ENCODE results near the gene GLIPR1. TPM values are rescaled to one million over a fixed set of nuclear protein-coding genes. Genes with fewer than 3 reads are reported as not detected.
"Not testable (repeated sequence)": the region's sequence is repeated elsewhere in the genome, so short reads cannot be mapped to it uniquely, and the experiment has no call there.

Gene GLIPR1
- total RNA-seq, 2 experiments from 2014 or later = 35.2 to 43.6 TPM

DNA sequence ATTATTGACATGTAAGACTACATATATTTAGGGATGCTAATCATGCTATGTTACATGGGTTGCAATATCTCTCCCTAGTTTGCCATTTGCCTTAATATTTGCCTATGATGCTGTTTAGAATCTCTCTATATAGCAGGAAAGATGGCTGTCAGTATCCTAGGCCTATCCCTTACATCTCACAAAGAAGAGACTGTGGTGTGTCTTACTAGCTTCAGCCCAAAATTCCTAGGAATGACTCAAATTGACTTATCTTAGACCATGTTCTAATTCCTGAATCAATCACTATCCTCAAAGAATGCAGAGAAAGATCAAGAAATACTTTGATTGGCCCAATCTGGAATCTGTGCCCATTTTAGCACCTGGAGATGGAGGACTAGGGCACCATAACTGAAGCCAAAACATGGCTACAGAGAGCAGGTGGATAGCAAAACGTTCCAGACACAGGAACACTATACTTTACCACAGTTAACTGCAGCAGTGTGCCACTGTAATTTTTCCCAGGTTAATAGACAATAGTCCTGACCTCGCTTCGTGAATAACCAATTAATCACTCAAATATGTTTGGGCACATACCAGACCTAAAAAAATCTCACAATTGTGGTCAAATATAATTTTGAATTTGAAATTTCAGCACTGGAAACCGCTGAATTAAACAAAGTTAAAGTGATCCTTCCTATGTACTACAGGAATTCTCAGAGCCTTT lies 32.7 kb upstream of the GLIPR1 start:
- CTCF ChIA-PET = no interaction called here
- H3K36me3 Mint-ChIP-seq (ENCODE audit: low read depth) = no peaks in the 10 kb centered on the region

DNA sequence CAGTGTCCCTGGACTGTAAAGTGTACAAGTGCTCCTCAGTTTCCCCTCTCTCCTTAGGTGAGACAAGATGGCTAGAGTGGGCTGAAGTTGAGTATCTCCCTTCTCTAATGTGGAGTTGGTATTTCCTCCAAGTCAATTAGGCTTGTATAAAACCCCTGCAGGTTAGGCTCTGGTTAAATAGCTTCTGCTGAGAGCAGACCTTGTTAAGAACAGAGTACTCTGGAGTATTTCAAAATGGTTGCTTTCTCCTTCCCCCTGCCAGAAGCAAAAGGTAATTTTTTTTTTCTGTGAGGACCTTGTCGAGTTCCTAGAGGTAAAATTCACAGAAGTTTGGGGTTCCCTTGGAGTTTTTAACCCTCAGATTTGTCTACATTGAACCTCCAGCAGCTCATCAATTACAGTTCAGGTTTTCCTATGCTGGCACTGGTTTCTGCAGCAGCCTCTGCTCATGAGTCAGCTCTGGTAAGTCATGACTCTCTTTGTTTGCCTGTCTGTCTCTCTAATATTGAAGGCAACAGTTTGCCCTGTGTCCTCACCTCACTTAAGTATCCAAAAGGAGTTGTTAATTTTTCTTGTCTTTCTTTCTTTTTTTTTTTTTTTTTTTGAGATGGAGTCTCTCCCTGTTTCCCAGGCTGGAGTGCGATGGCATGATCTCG lies 27.8 kb upstream of the GLIPR1 start:
- no peak for DNase-seq
- H3K27me3 Mint-ChIP-seq = peaks cover 8% of the 10 kb centered on the region
- H3K27ac Mint-ChIP-seq = no peak overlapping the region
- ChIA-PET POLR2A (no interaction called here), CTCF (interaction anchor here (0.6 to 2.1 kb wide), 3 partner anchors 10 to 272 kb away, joined by 3 to 5 read pairs (median 3); no protein-coding TSS in a partner anchor)
- H3K4me1 Mint-ChIP-seq = peaks cover 20% of the 10 kb centered on the region
- H3K36me3 Mint-ChIP-seq (ENCODE audit: low read depth) = peaks cover 5% of the 10 kb centered on the region
- H3K4me3 Mint-ChIP-seq = no peak overlapping the region
- peaks cover 2% of the 10 kb centered on the region for H3K9me3 Mint-ChIP-seq

More for the DNA sequence above, 32.7 kb upstream of the GLIPR1 start:
- DNase-seq = no peak
- Mint-ChIP-seq H3K27ac (no peak overlapping the region), H3K27me3 (peaks cover 10% of the 10 kb centered on the region), H3K4me1 (no peaks in the 10 kb centered on the region), H3K4me3 (no peak overlapping the region), H3K9me3 (no peaks in the 10 kb centered on the region)
- POLR2A ChIA-PET = no interaction called here

DNA sequence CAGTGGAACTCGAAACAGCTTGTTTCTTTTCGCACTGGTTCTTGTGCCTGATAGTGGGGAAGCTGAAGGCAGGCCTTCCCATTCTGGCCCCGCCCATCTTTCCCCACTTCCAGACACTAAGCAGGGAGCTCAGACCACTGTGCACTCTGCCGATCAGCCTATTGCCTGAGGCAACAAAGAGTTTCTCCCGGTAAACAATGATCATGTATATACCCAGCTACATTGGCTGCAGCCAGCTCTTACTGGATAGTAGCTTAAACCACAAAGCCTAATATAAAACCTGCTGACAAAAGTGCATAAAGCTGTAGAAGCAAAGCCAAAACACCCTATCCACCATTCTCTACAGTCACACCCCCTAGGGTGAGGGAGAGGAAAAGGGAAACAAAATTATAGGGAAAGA lies 24.7 kb upstream of the GLIPR1 start:
- Mint-ChIP-seq H3K36me3 (ENCODE audit: low read depth) (peaks cover 16% of the 10 kb centered on the region), H3K27ac (no peak overlapping the region), H3K27me3 (peaks cover 6% of the 10 kb centered on the region), H3K9me3 (peaks cover 8% of the 10 kb centered on the region), H3K4me1 (peaks cover 43% of the 10 kb centered on the region), H3K4me3 (no peak overlapping the region)
- ChIA-PET CTCF (interaction anchor here (1.0 to 1.1 kb wide), 2 partner anchors 25 to 29 kb away, joined by 3 to 4 read pairs; partner anchors contain the start of gene GLIPR1), POLR2A (no interaction called here)
- DNase-seq = no peak

DNA sequence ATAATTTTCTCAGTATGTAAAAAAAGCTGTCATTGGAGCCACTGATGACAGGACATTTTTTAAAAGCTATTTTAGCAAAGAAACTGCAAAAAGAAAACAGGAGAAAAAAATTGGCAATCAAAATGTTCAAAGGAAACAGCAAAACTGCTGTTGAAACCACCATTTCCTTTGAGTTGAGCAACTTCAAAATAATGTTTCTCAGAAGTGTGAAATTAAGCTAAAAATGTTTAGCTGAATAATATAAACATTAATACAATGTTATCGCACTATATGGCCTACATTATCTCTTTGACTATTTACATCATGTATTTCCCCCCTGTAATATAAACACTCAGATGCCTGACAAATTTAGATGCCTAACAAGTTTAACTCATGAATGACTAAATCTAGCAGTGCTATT lies 23.4 kb upstream of the GLIPR1 start:
- CTCF ChIA-PET = no interaction called here
- no peak overlapping the region for H3K27ac Mint-ChIP-seq
- H3K36me3 Mint-ChIP-seq (ENCODE audit: low read depth) = peaks cover 16% of the 10 kb centered on the region
- peak overlapping the region; percentile 1 for H3K4me3 Mint-ChIP-seq
- H3K4me1 Mint-ChIP-seq = peaks cover 43% of the 10 kb centered on the region
- no peak for DNase-seq
- peaks cover 6% of the 10 kb centered on the region for H3K27me3 Mint-ChIP-seq
- peaks cover 8% of the 10 kb centered on the region for H3K9me3 Mint-ChIP-seq
- POLR2A ChIA-PET = no interaction called here

GRCh38 chr12:75457866-75458265 lies 22.7 kb upstream of the GLIPR1 start:
- H3K27ac Mint-ChIP-seq, H3K4me3 Mint-ChIP-seq, POLR2A ChIA-PET, CTCF ChIA-PET, H3K27me3 Mint-ChIP-seq, DNase-seq, H3K9me3 Mint-ChIP-seq: not testable (repeated sequence)
- peaks cover 16% of the 10 kb centered on the region for H3K36me3 Mint-ChIP-seq (ENCODE audit: low read depth)
- H3K4me1 Mint-ChIP-seq = peaks cover 43% of the 10 kb centered on the region

DNA sequence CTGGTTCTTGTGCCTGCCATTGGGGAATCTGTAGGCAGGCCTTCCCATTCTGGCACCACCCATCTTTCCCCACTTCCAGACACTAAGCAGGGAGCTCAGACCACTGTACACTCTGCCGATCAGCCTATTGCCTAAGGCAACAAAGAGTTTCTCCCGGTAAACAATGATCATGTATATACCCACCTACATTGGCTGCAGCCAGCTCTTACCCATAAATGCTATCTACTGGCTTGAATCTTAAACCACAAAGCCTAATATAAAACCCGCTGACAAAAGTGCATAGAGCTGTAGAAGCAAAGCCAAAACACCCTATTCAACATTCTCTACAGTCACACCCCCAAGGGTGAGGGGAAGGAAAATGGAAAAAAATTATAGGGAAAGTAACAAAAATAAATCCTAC lies 20.8 kb upstream of the GLIPR1 start:
- no peak for DNase-seq
- Mint-ChIP-seq H3K27ac (no peak overlapping the region), H3K4me1 (peaks cover 43% of the 10 kb centered on the region), H3K27me3 (peaks cover 6% of the 10 kb centered on the region), H3K36me3 (ENCODE audit: low read depth) (peaks cover 16% of the 10 kb centered on the region), H3K9me3 (peaks cover 10% of the 10 kb centered on the region), H3K4me3 (no peak overlapping the region)
- CTCF ChIA-PET = no interaction called here
- POLR2A ChIA-PET = no interaction called here

DNA sequence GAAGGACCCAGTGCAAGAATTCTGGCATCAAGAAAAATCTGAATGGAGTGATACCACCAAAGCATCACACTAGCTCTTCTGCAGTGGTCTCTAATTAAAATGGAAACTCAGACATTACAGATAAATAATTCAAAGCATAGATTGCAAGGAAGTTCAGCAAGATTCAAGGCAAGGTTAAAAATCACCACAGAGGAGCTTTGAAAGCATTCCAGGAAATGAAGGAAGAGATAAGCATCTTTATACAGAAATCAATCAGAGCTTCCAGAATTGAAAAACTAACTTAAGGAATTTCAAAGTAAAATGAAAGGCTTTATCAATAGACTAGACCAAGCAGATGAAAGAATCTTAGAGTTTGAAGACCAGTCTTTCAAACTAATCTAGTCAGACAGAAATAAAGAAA lies 20.4 kb upstream of the GLIPR1 start:
- Mint-ChIP-seq H3K9me3 (peaks cover 10% of the 10 kb centered on the region), H3K36me3 (ENCODE audit: low read depth) (peaks cover 16% of the 10 kb centered on the region), H3K27ac (no peak overlapping the region), H3K4me1 (peaks cover 43% of the 10 kb centered on the region), H3K4me3 (no peak overlapping the region), H3K27me3 (peaks cover 3% of the 10 kb centered on the region)
- ChIA-PET CTCF (interaction anchor here (0.7 kb wide), 1 partner anchor 20 kb away, joined by 3 read pairs; no protein-coding TSS in a partner anchor), POLR2A (no interaction called here)
- no peak for DNase-seq

- peaks cover 3% of the 10 kb centered on the region for H3K9me3 Mint-ChIP-seq
- peaks cover 7% of the 10 kb centered on the region for H3K4me1 Mint-ChIP-seq
- peaks cover 8% of the 10 kb centered on the region for H3K27me3 Mint-ChIP-seq
- H3K27ac Mint-ChIP-seq = no peak overlapping the region
- H3K4me3 Mint-ChIP-seq = no peak overlapping the region
- ChIA-PET POLR2A (no interaction called here), CTCF (interaction anchor here (1.3 to 3.0 kb wide), 2 partner anchors 7 to 11 kb away, joined by 3 to 11 read pairs; partner anchors contain the start of gene GLIPR1)
- no peaks in the 10 kb centered on the region for H3K36me3 Mint-ChIP-seq (ENCODE audit: low read depth)
- DNase-seq = no peak
Observed at GRCh38 chr12:75471902-75472890, 8.4 kb upstream of the GLIPR1 start.

DNA sequence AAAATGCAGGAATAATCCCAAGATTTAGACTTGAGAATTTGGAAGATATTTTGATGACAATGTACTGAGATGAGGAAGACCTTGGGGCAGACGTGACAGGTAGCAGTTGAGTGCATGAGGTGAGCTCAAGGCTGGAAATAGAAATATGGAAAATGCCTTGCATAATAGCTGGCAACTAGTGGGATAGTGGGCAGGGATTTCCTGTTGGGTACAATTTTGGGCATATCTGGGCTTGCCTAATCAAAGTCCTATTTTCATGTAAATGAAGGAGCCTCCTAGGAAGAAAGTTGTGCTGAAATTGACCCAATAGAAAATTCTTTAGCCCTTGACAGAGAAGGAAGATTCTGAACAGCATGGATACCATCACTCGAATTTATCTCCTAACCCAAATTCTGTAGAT lies 6.4 kb upstream of the GLIPR1 start:
- ChIA-PET CTCF (interaction anchor here (1.0 to 1.1 kb wide), 2 partner anchors 12 to 134 kb away, joined by 3 read pairs; no protein-coding TSS in a partner anchor), POLR2A (no interaction called here)
- H3K9me3 Mint-ChIP-seq = peaks cover 3% of the 10 kb centered on the region
- peaks cover 8% of the 10 kb centered on the region for H3K27me3 Mint-ChIP-seq
- H3K4me1 Mint-ChIP-seq = peaks cover 27% of the 10 kb centered on the region
- H3K36me3 Mint-ChIP-seq (ENCODE audit: low read depth) = no peaks in the 10 kb centered on the region
- H3K27ac Mint-ChIP-seq = no peak overlapping the region
- no peak overlapping the region for H3K4me3 Mint-ChIP-seq
- no peak for DNase-seq

GRCh38 chr12:75476071-75476470 lies 4.5 kb upstream of the GLIPR1 start:
- H3K27ac Mint-ChIP-seq = no peak overlapping the region
- no peak for DNase-seq
- no peak overlapping the region for H3K4me3 Mint-ChIP-seq
- CTCF ChIA-PET = interaction anchor here (1.3 kb wide), 1 partner anchor 9 kb away, joined by 3 read pairs; no protein-coding TSS in a partner anchor
- no peaks in the 10 kb centered on the region for H3K36me3 Mint-ChIP-seq (ENCODE audit: low read depth)
- peaks cover 8% of the 10 kb centered on the region for H3K27me3 Mint-ChIP-seq
- POLR2A ChIA-PET = no interaction called here
- peaks cover 42% of the 10 kb centered on the region for H3K4me1 Mint-ChIP-seq
- H3K9me3 Mint-ChIP-seq = no peaks in the 10 kb centered on the region

GRCh38 chr12:75477137-75477536 lies 3.4 kb upstream of the GLIPR1 start:
- peaks cover 50% of the 10 kb centered on the region for H3K4me1 Mint-ChIP-seq
- peaks cover 3% of the 10 kb centered on the region for H3K36me3 Mint-ChIP-seq (ENCODE audit: low read depth)
- no peak overlapping the region for H3K4me3 Mint-ChIP-seq
- no peak overlapping the region for H3K27ac Mint-ChIP-seq
- H3K9me3 Mint-ChIP-seq = no peaks in the 10 kb centered on the region
- H3K27me3 Mint-ChIP-seq = peaks cover 8% of the 10 kb centered on the region
- POLR2A ChIA-PET = no interaction called here
- no peak for DNase-seq
- CTCF ChIA-PET = interaction anchor here (1.3 to 2.3 kb wide), 2 partner anchors 8 to 86 kb away, joined by 3 to 9 read pairs; partner anchors contain the start of gene GLIPR1L2

GRCh38 chr12:75478116-75478794 lies 2.3 kb upstream of the GLIPR1 start:
- ChIA-PET CTCF (interaction anchor here (1.2 to 2.9 kb wide), 3 partner anchors 8 to 546 kb away, joined by 3 to 11 read pairs (median 9); partner anchors contain the start of gene GLIPR1L2), POLR2A (no interaction called here)
- peak overlapping the region; percentile 40 for H3K4me3 Mint-ChIP-seq
- H3K27me3 Mint-ChIP-seq = peaks cover 8% of the 10 kb centered on the region
- no peaks in the 10 kb centered on the region for H3K9me3 Mint-ChIP-seq
- H3K36me3 Mint-ChIP-seq (ENCODE audit: low read depth) = peaks cover 11% of the 10 kb centered on the region
- peak; percentile 64 for DNase-seq
- H3K4me1 Mint-ChIP-seq = peaks cover 60% of the 10 kb centered on the region
- peak overlapping the region; percentile 97 for H3K27ac Mint-ChIP-seq

Data from activated CD4-positive, alpha-beta T cell treated with anti-CD3 and anti-CD28 coated beads, Interleukin-2, amount 10 ng/mL, durations not matched to agents 7 days and 5 days (primary cell).